SK-N-MC (cell line): ENCODE measurements around the gene PDXP.
"Not testable (repeated sequence)": the region's sequence is repeated elsewhere in the genome, so short reads cannot be mapped to it uniquely, and the experiment has no call there.

Source experiments
- DNase-seq: peaks from one replicate; pipeline ENCODE4 v3.0.0-alpha.2; 2011; ENCODE audit warnings: low read depth, low spot score
- H3K27ac ChIP-seq: fragments of 200-600 bp; sonication (generic); 2 replicates; pipeline ENCODE4 v1.5.1; 2016; ENCODE audit warnings: mixed run types
- H3K36me3 ChIP-seq: fragments of 200-600 bp; sonication (generic); 2 replicates; pipeline ENCODE4 v1.6.1; 2017; ENCODE audit warnings: antibody characterized with exemption, low read length, mixed read lengths; ENCODE audit not compliant: insufficient read depth
- H3K4me3 ChIP-seq: fragments of 200-600 bp; sonication (generic); 2 replicates; pipeline ENCODE4 v1.5.1; 2016
- H3K9ac ChIP-seq: fragments of 200-600 bp; sonication (generic); 2 replicates; pipeline ENCODE4 v1.8.0; 2017; ENCODE audit warnings: mixed run types, mixed read lengths; ENCODE audit not compliant: insufficient read length
- H3K9me3 ChIP-seq: fragments of 200-600 bp; sonication (generic); 2 replicates; pipeline ENCODE4 v1.6.1; 2017; ENCODE audit warnings: low read depth, mild to moderate bottlenecking, antibody characterized with exemption, low read length, moderate library complexity, mixed read lengths
- EZH2 ChIP-seq: fragments of 200-600 bp; sonication (generic); IDR thresholded peaks from one replicate; pipeline ENCODE4 v1.6.1; 2017; ENCODE audit warnings: antibody characterized with exemption
- FOXP2 ChIP-seq: optimal IDR thresholded peaks from 2 replicates; pipeline ENCODE3; 2011; ENCODE audit warnings: mild to moderate bottlenecking, moderate library complexity; ENCODE audit not compliant: insufficient read depth; ENCODE audit errors: extremely low read length, control extremely low read depth
- POLR2AphosphoS5 ChIP-seq: IDR thresholded peaks from 2 replicates; pipeline ENCODE4 v1.6.1; 2012; ENCODE audit warnings: mild to moderate bottlenecking, low read depth, low read length, borderline replicate concordance

The PDXP gene

DNA sequence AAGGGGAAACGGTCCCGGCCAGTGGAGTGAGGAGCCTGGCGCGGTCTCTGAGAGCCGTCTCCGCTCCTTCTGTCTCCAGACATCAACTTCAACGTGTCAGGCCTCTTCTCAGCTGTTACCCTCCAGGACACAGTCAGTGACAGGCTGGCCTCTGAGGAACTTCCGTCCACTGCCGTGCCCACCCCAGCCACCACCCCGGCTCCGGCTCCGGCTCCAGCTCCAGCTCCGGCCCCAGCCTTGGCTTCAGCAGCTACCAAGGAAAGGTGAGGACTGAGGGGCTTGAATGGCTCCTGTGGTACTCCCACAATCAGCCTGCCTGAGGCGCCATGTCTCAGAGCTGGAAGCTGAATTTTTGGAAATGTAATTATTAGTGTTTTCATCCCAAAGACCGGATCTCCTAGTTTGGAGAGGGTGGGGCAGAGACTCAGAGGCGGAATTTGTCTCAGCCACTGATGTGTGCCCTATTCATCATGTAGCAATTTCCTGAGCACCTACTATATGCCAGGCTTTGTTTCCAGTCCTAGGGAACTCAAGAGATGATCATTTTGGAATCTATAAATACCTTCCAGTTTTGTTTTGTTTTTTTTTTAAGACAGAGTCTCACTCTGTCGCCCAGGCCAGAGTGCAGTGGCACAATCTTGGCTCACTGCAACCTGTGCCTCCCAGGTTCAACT, 7.9 kb upstream of the PDXP start:
- no peaks in the 10 kb centered on the region for H3K36me3 ChIP-seq
- no peak for TF ChIP-seq EZH2
- no peak for TF ChIP-seq FOXP2
- no peak for TF ChIP-seq POLR2AphosphoS5
- no peak overlapping the region for H3K27ac ChIP-seq
- H3K9ac ChIP-seq: no peak overlapping the region
- no peak overlapping the region for H3K4me3 ChIP-seq
- no peak for DNase-seq
- H3K9me3 ChIP-seq: no peaks in the 10 kb centered on the region

DNA sequence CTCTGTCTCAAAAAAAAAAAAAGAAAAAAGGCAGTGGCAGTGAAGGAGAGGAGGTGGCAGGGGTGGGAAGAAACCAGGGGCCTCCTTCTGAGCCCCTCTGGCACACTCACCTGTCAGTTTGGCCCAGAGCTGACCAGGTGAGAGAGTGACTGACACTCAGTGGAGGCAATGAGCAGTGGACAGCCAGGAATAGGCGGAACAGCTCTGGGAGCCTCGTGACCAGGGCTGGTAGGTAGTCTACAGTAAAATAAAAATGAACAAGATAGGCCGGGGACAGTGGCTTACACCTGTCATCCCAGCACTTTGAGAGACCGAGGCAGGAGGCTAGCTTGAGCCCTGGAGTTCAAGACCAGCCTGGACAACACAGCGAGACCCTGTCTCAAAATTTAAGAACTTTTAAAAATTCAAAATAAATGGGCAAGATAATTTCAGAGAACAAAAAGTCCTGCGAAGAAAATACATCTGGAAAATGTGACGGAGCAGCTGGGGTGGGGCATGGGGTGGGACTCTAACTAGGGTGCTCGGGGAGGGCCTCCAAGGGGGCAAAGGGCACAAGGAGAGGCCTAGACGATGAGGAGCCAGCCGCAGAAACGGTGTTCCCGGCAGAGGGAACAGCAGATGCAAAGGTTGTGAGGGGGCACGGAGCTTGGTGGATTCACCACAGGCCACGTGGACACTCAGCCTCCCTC, 3.8 kb upstream of the PDXP start:
- Histone ChIP-seq H3K4me3 (no peak overlapping the region), H3K9ac (no peak overlapping the region), H3K27ac (no peak overlapping the region), H3K9me3 (no peaks in the 10 kb centered on the region), H3K36me3 (no peaks in the 10 kb centered on the region)
- DNase-seq: no peak
- TF ChIP-seq POLR2AphosphoS5 (no peak), EZH2 (no peak), FOXP2 (no peak)

DNA sequence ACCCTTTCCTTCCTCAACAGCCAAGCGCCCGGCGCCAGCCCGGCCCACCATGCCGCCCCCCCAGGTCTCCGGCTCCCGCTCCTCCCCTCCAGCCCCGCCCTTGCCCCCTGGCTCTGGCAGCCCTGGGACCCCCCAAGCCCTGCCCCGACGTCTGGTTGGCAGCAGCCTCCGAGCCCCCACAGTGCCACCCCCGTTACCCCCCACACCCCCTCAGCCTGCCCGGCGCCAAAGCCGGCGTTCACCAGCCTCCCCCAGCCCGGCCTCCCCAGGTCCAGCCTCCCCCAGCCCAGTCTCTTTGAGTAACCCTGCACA, 3.3 kb upstream of the PDXP start:
- H3K27ac ChIP-seq: no peak overlapping the region
- no peaks in the 10 kb centered on the region for H3K9me3 ChIP-seq
- DNase-seq: no peak
- TF ChIP-seq FOXP2 (no peak), POLR2AphosphoS5 (no peak), EZH2 (no peak)
- H3K9ac ChIP-seq: no peak overlapping the region
- no peak overlapping the region for H3K4me3 ChIP-seq
- no peaks in the 10 kb centered on the region for H3K36me3 ChIP-seq

DNA sequence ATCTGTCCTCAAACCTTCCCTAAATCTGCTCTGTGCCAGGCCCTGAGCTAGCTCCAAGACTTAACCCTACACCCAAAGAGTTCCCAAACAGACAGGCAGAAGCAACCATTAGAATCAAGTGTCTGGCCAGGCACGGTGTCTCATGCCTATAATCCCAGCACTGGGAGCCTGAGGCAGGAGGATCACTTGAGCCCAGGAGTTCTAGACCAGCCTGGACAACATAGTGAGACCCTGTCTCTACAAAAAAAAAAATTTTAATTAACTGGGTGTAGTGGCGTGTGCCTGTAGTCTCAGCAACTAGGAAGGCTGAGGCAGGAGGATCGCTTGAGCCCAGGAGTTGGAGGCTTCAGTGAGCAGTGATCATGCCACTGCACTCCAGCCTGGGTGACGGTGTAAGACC, 1.9 kb upstream of the PDXP start:
- not testable (repeated sequence) for H3K27ac ChIP-seq, DNase-seq

DNA sequence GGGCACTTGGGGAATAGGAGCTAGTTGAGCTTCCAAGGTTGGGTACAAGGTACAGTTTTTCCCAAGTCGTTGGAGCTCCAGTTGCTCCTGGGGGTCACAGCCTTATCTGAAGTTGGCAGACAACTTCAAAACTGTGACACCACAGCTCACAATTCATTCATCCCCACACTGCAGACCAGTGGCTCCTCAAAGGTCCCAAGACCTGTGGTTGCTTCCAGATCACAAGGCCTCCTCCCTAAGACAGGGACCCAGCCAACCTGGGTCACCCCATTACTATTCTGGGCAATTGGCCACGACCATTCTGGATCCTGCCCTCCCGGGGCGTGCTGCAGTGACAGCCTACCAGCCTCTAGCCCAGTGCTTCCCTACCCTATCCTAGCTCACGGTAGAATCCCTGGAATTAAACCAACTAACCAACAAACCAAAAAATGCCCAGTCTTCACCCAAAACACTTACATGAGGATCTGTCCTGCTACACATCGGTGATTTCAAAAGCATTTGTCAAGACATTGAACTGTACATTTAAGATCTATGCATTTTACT, 862 bp upstream of the PDXP start:
- H3K27ac ChIP-seq: peak overlapping the region; percentile 53
- no peak for DNase-seq
- H3K36me3 ChIP-seq: no peaks in the 10 kb centered on the region
- no peaks in the 10 kb centered on the region for H3K9me3 ChIP-seq
- H3K4me3 ChIP-seq: peak overlapping the region; percentile 86
- H3K9ac ChIP-seq: peak overlapping the region; percentile 76
- TF ChIP-seq POLR2AphosphoS5 (no peak), EZH2 (no peak), FOXP2 (no peak)

More for the DNA sequence above, 1.9 kb upstream of the PDXP start:
- not testable (repeated sequence) for H3K9ac ChIP-seq, H3K9me3 ChIP-seq, H3K36me3 ChIP-seq, H3K4me3 ChIP-seq

DNA sequence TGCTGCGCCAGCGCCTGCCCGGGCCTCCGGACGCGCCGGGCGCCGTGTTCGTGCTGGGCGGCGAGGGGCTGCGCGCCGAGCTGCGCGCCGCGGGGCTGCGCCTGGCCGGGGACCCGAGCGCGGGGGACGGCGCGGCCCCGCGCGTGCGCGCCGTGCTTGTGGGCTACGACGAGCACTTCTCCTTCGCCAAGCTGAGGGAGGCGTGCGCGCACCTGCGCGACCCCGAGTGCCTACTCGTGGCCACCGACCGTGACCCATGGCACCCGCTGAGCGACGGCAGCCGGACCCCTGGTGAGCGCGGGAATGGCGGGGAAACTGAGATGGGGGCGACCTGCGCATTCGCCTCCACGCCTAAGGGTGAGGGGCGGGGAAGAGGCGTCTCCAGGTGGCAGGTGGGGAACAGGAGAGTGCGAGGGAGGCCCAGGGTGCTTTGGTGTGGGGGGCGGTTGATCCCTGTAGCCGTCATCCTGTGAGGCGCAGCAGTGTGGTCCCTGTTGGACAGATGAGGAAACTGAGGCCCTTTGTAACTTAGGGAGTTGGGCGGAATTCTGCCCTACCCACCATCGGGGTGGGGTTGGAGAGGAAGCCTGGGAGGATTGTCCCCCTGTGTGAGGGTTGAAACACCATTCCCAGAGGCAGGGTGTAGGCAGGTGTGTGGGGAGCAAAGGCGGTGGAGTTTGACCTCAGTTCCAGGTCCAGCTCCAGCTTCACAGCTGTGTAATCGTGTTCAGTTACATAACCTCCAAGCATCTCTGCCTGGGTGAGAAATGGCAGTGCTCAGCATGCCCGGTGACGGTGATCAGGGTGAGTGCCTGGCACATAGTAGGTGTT, 758 bp downstream of the PDXP start:
- H3K4me3 ChIP-seq: peak overlapping the region; percentile 90
- TF ChIP-seq FOXP2 (no peak), POLR2AphosphoS5 (no peak), EZH2 (no peak)
- no peaks in the 10 kb centered on the region for H3K36me3 ChIP-seq
- DNase-seq: no peak
- H3K27ac ChIP-seq: no peak overlapping the region; the same call in 1 of the 2 replicates
- H3K9me3 ChIP-seq: no peaks in the 10 kb centered on the region
- H3K9ac ChIP-seq: peak overlapping the region; percentile 76

DNA sequence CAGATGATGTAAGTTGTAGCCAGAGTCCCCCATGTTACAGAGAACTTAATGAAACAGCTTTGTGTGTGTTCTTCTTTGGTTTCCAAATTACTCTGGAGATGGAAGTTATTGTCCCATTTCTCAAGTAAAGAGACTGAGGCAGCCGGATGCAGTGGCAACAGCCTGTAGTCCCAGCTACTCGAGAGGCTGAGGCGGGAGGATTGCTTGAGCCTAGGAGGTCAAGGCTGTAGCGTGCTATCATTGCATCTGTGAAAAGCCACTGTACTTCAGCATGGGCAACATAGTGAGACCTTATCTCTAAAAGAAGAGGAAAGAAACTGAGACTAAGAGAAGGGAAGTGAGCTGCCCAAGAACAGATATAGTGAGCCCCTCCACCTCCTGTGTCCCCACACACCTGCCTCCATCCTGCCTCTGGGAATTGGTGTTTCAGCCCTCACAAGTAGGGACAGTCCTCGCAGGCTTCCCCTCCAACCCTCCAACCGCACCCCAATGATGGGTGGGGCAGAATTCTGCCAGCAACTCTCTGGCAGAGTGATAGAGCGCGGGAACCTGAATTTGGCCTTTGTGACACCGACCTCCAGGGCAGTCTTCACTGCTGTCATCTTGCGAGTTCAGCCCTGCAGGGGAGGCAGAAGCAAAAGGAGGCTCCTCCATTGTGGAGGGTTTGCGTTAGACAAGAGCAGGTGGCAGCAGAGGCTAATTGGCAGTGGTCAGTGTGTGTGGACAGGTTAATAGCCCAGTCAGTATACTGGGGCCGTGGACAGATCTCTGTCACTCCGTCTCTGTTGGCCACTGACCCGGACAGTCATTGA, 1.6 kb downstream of the PDXP start:
- DNase-seq: no peak
- no peak overlapping the region for H3K27ac ChIP-seq

DNA sequence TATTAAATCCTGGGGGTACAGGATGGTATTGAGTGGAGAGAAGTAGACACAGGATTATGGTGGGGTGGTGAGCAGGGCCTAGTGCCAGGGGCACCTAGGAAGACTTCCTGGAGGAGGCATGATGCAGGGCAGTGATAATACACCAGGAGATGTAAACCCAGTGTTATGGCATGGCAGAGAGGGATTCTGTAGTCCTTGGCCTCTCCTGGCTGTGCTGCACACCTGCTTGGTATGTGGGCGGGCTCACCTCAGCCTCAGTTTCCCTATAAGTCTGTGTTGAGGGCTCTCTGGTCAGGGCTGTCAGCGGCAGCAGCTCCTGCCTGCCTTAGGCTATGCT, 2.2 kb downstream of the PDXP start:
- Histone ChIP-seq H3K27ac (no peak overlapping the region), H3K36me3 (peaks cover 3% of the 10 kb centered on the region; the same call in 1 of the 2 replicates), H3K9me3 (no peaks in the 10 kb centered on the region), H3K9ac (no peak overlapping the region), H3K4me3 (peak overlapping the region; percentile 90; the same call in 1 of the 2 replicates)
- no peak for TF ChIP-seq POLR2AphosphoS5
- TF ChIP-seq FOXP2: no peak
- no peak for TF ChIP-seq EZH2
- no peak for DNase-seq

More for the DNA sequence above, 1.6 kb downstream of the PDXP start:
- H3K9ac ChIP-seq: peak overlapping the region; percentile 76
- TF ChIP-seq POLR2AphosphoS5: no peak
- TF ChIP-seq EZH2: no peak
- TF ChIP-seq FOXP2: no peak
- peak overlapping the region; percentile 90 for H3K4me3 ChIP-seq
- no peaks in the 10 kb centered on the region; the same call in 1 of the 2 replicates for H3K36me3 ChIP-seq
- H3K9me3 ChIP-seq: no peaks in the 10 kb centered on the region
